Measurements from ENCODE around the gene APLP1.

DNA sequence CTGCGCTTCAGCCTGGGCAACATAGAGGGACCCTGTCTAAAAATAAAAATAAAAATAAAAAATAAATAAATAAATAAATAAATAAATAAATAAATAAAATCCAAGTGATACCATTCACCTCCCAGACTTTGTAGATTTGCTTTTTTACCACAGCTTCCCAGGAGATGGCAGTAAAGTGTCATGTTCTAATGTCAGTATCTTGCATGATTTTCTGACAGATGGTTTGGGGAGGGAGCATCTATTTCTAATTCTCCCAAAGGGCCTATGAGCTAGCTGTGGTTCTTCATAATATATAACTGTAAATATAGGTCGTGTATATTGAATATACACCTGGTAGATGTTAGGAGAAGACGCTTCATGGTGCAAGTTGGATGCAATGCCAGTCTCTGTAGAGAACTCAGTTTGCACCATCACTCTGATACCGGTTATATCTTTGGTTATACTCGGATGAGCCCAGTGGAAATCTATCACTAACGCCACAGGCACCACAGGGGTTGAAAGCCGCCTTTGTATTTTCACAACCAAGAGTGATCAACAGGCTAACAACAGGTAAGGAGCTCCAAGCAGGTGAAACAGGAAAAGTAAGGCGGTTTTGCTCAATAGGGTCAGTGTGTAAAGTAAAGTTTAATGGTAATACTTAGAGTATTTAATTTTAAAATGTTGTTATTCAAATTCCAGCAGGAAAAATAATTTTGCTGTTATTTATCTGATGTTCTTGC, 13.9 kb downstream of the APLP1 start:
- TF ChIP-seq, protein P1, sequence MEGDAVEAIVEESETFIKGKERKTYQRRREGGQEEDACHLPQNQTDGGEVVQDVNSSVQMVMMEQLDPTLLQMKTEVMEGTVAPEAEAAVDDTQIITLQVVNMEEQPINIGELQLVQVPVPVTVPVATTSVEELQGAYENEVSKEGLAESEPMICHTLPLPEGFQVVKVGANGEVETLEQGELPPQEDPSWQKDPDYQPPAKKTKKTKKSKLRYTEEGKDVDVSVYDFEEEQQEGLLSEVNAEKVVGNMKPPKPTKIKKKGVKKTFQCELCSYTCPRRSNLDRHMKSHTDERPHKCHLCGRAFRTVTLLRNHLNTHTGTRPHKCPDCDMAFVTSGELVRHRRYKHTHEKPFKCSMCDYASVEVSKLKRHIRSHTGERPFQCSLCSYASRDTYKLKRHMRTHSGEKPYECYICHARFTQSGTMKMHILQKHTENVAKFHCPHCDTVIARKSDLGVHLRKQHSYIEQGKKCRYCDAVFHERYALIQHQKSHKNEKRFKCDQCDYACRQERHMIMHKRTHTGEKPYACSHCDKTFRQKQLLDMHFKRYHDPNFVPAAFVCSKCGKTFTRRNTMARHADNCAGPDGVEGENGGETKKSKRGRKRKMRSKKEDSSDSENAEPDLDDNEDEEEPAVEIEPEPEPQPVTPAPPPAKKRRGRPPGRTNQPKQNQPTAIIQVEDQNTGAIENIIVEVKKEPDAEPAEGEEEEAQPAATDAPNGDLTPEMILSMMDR (optimal IDR thresholded peaks at IDR 0.05 in 1 of 3, IDR thresholded peaks at IDR 0.05 in 1 of 3, conservative IDR thresholded peaks at IDR 0.05 in 1 of 3; ENCODE audit: extremely low read depth in 1 of 3, insufficient read depth in 2 of 3, low read length in 3 of 3) = peak; percentile 16 to 33 (median 32)
- no peak for TF ChIP-seq EZH2 (IDR thresholded peaks at IDR 0.05; ENCODE audit: low read length)

Measured in keratinocyte (primary cell).